HCT116 (cell line): ENCODE results near the gene MORN1. TPM values are rescaled to one million over a fixed set of nuclear protein-coding genes. Genes with fewer than 3 reads are reported as not detected.

Source experiments
- ATAC-seq: fragments of 200-7000 bp; cut with Tn5 transposase; 2 replicates; pipeline ENCODE4 v1.9.1; 2020; ENCODE audit warnings: mild to moderate bottlenecking, moderate library complexity
- BruUV-seq: library from RNA; stranded (reverse); fragments of 400-500 nt; replicated peaks from 2 replicates; lab custom pipeline; 2021; lab: Mats Ljungman, UMichigan
- CTCF ChIA-PET: fragments of 300-600 bp; sonication (Branson Sonifier 250); formaldehyde crosslinking; loops from one replicate; lab custom pipeline; 2021; ENCODE audit warnings: antibody characterized with exemption; lab: Charles Lee
- POLR2A ChIA-PET: fragments of 300-600, 350-600 bp; sonication (Branson Sonifier 250); formaldehyde crosslinking; loops from one replicate; lab custom pipeline; 2021; ENCODE audit warnings: antibody characterized with exemption; lab: Charles Lee
- RAD21 ChIA-PET, 2 experiments: fragments of 300-600 bp; sonication (Branson Sonifier 250); formaldehyde crosslinking; loops; one replicate each; lab custom pipeline; 2023; ENCODE audit warnings: low total read pairs in 2 of 2; ENCODE audit not compliant: uncharacterized antibody in 2 of 2, unreplicated experiment in 2 of 2, low non-redundant PET in 1 of 2; lab: Charles Lee
- DNase-seq: peaks from one replicate; pipeline ENCODE4 v3.0.0-alpha.2; 2010; ENCODE audit warnings: low read depth, low spot score
- H2AFZ ChIP-seq: fragments of 200-600 bp; shearing (Covaris generic), sonication (generic); 2 replicates; pipeline ENCODE4 v1.6.1; 2017; ENCODE audit warnings: low read depth, mixed run types, mixed read lengths, antibody characterized with exemption, low read length; ENCODE audit not compliant: poor library complexity, severe bottlenecking
- H3K27ac ChIP-seq: 2 replicates; pipeline ENCODE4 v1.5.1; 2012; ENCODE audit warnings: low read depth, low read length
- H3K27me3 ChIP-seq: fragments of 200-600 bp; sonication (generic); 2 replicates; pipeline ENCODE4 v1.6.1; 2016; ENCODE audit warnings: mixed run types, low read length, mixed read lengths; ENCODE audit not compliant: insufficient read depth
- H3K36me3 ChIP-seq, 2 experiments: fragments of 200-500 bp in 1 of 2; fragments of 200-600 bp in 1 of 2; sonication (Bioruptor generic) in 1 of 2; sonication (generic) in 1 of 2; 2 replicates each; pipeline versions ENCODE4 v1.5.1 to v1.6.1; 2014 to 2016; ENCODE audit warnings: low read length in 2 of 2, inconsistent platforms in 1 of 2, mixed read lengths in 1 of 2, mixed run types in 1 of 2; ENCODE audit not compliant: insufficient read depth in 2 of 2, control insufficient read depth in 1 of 2
- H3K4me1 ChIP-seq, 2 experiments: fragments of 200-600 bp in 1 of 2; sonication (generic) in 1 of 2; 2 replicates each; pipeline versions ENCODE4 v1.5.1 to v1.6.1; 2012 to 2017; ENCODE audit warnings: low read length in 2 of 2, inconsistent platforms in 1 of 2, mild to moderate bottlenecking in 1 of 2, mixed read lengths in 1 of 2, mixed run types in 1 of 2, moderate library complexity in 1 of 2; ENCODE audit not compliant: insufficient read depth in 2 of 2, control insufficient read depth in 1 of 2
- H3K4me2 ChIP-seq: fragments of 200-600 bp; sonication (generic); 2 replicates; pipeline ENCODE4 v1.6.1; 2017; ENCODE audit warnings: mixed run types, low read length, mixed read lengths
- H3K4me3 ChIP-seq, 2 experiments: fragments of 200-600 bp in 1 of 2; sonication (generic) in 1 of 2; replicated peaks in 1 of 2; 2 replicates each; pipeline ENCODE4 v1.5.1; 2011 to 2016; ENCODE audit warnings: low read length in 2 of 2, control low read depth in 1 of 2, low read depth in 1 of 2, mild to moderate bottlenecking in 1 of 2, mixed read lengths in 1 of 2, mixed run types in 1 of 2
- H3K79me2 ChIP-seq: fragments of 200-600 bp; sonication (generic); 2 replicates; pipeline ENCODE4 v1.6.1; 2017; ENCODE audit warnings: mild to moderate bottlenecking, mixed run types, low read length, moderate library complexity, mixed read lengths; ENCODE audit not compliant: insufficient read depth
- H3K9ac ChIP-seq: fragments of 200-600 bp; sonication (generic); 2 replicates; pipeline ENCODE4 v1.6.1; 2016; ENCODE audit warnings: low read length, mixed read lengths
- H3K9me2 ChIP-seq: fragments of 200-600 bp; sonication (generic), shearing (Covaris generic); 2 replicates; pipeline ENCODE4 v1.6.1; 2017; ENCODE audit warnings: mixed run types, mild to moderate bottlenecking, moderate library complexity; ENCODE audit not compliant: insufficient read depth
- H3K9me3 ChIP-seq, 2 experiments: fragments of 200-500 bp in 1 of 2; fragments of 200-600 bp in 1 of 2; sonication (Bioruptor generic) in 1 of 2; sonication (generic) in 1 of 2; 2 replicates each; pipeline ENCODE4 v1.6.1; 2014 to 2017; ENCODE audit warnings: low read length in 2 of 2, mixed read lengths in 2 of 2, inconsistent platforms in 1 of 2, low read depth in 1 of 2, mild to moderate bottlenecking in 1 of 2, mixed run types in 1 of 2, moderate library complexity in 1 of 2; ENCODE audit not compliant: control insufficient read depth in 1 of 2, insufficient read depth in 1 of 2
- H4K20me1 ChIP-seq: fragments of 200-600 bp; sonication (generic), shearing (Covaris generic); 2 replicates; pipeline ENCODE4 v1.6.1; 2017; ENCODE audit warnings: mixed run types, mild to moderate bottlenecking, moderate library complexity; ENCODE audit not compliant: insufficient read depth
- CBX3 ChIP-seq: IDR thresholded peaks from 2 replicates; pipeline ENCODE4 v1.6.1; 2012; ENCODE audit warnings: low read depth
- CEBPB ChIP-seq: IDR thresholded peaks from 2 replicates; pipeline ENCODE4 v1.6.1; 2012; ENCODE audit warnings: low read depth
- EGR1 ChIP-seq: IDR thresholded peaks from 2 replicates; pipeline ENCODE4 v1.6.1; 2012; ENCODE audit warnings: low read depth
- ELF1 ChIP-seq: IDR thresholded peaks from 2 replicates; pipeline ENCODE4 v1.6.1; 2012; ENCODE audit warnings: low read depth, borderline replicate concordance
- POLR2A ChIP-seq: IDR thresholded peaks from 2 replicates; pipeline ENCODE4 v1.7.0; 2011; ENCODE audit warnings: borderline replicate concordance; ENCODE audit not compliant: insufficient read depth, insufficient read length; ENCODE audit errors: extremely low read depth
- REST ChIP-seq: IDR thresholded peaks from 2 replicates; pipeline ENCODE4 v1.6.1; 2012; ENCODE audit warnings: low read depth
- SIN3A ChIP-seq: IDR thresholded peaks from 2 replicates; pipeline ENCODE4 v1.6.1; 2012; ENCODE audit warnings: low read depth
- SRF ChIP-seq: IDR thresholded peaks from 2 replicates; pipeline ENCODE4 v1.6.1; 2012; ENCODE audit warnings: low read depth
- YY1 ChIP-seq: IDR thresholded peaks from 2 replicates; pipeline ENCODE4 v1.6.1; 2011; ENCODE audit warnings: low read length, low read depth, moderate library complexity, mild to moderate bottlenecking; ENCODE audit not compliant: insufficient replicate concordance; ENCODE audit errors: extremely low read depth
- ZBTB33 ChIP-seq: IDR thresholded peaks from 2 replicates; pipeline ENCODE4 v1.6.1; 2011; ENCODE audit warnings: mild to moderate bottlenecking, low read length, moderate library complexity; ENCODE audit not compliant: insufficient replicate concordance; ENCODE audit errors: extremely low read depth
- ZFX ChIP-seq: fragments of 450-650 bp; IDR thresholded peaks from 2 replicates; pipeline ENCODE4 v1.6.1; 2017
- ZNF274 ChIP-seq: fragments of 200-500 bp; sonication (Bioruptor generic); IDR thresholded peaks from 2 replicates; pipeline ENCODE4 v1.6.1; 2014; ENCODE audit warnings: mild to moderate bottlenecking, low read depth, low read length, inconsistent platforms
- intact Hi-C: fragments of 100-400 bp; cut with micrococcal nuclease; formaldehyde crosslinking; loops from 2 replicates; pipeline ENCODE4 v1.10.0; 2022
- total RNA-seq: library from RNA; stranded (reverse); gene quantifications from one replicate; pipeline ENCODE4 v1.2.1, GENCODE V29; 2021; ENCODE audit not compliant: unreplicated experiment

The MORN1 gene
- total RNA-seq, 1 experiment from 2014 or later = 21.4 TPM

GRCh38 chr1:2340086-2340917, 51.1 kb downstream of the MORN1 start:
- no peaks in the 10 kb centered on the region for H4K20me1 ChIP-seq
- H3K9me2 ChIP-seq = no peaks in the 10 kb centered on the region
- no peak overlapping the region for H3K9ac ChIP-seq
- H3K27me3 ChIP-seq = no peaks in the 10 kb centered on the region
- no peaks in the 10 kb centered on the region for H3K79me2 ChIP-seq
- no peak overlapping the region for H3K4me3 ChIP-seq
- no peaks in the 10 kb centered on the region for H3K9me3 ChIP-seq
- H3K36me3 ChIP-seq = no peaks in the 10 kb centered on the region
- POLR2A ChIA-PET = no interaction called here
- no peak overlapping the region for H2AFZ ChIP-seq
- ATAC-seq (no peak), DNase-seq (no peak)
- H3K4me1 ChIP-seq = no peaks in the 10 kb centered on the region
- no peak overlapping the region for H3K27ac ChIP-seq
- RAD21 ChIA-PET = no interaction called here
- H3K4me2 ChIP-seq = no peak overlapping the region
- CTCF ChIA-PET = no interaction called here
- BruUV-seq = no TSS peak
- TF ChIP-seq SIN3A = no peak
- TF ChIP-seq CEBPB = no peak
- no peak for TF ChIP-seq REST
- no peak for TF ChIP-seq SRF
- no peak for TF ChIP-seq CBX3
- no peak for TF ChIP-seq POLR2A
- TF ChIP-seq EGR1 = no peak
- TF ChIP-seq ZBTB33 = no peak
- no peak for TF ChIP-seq ZNF274
- TF ChIP-seq ELF1 = no peak
- no peak for TF ChIP-seq ZFX
- TF ChIP-seq YY1 = no peak
- intact Hi-C loops = no loop called here
